ENCODE results near the gene TMEM236. TPM values are rescaled to one million over a fixed set of nuclear protein-coding genes. Genes with fewer than 3 reads are reported as not detected.

TMEM236 gene
- 0.04 TPM in 1 of 2 replicates, not detected in the other for total RNA-seq (2014; rRNA removed)
- Bru-seq, nascent RNA, result percentile 27 among the genes with signal in this experiment
- BruChase-seq, experiment 1, labeled RNA remaining after a 6-hour chase, result percentile 61 among the genes with signal in this experiment
- percentile 48 among the genes with signal in this experiment for BruChase-seq, experiment 2, labeled RNA remaining after a 2-hour chase
- long read RNA-seq, result 0 reads

- Histone ChIP-seq H3K4me3 (ENCODE audit: low read length) (no peak within 1 kb of the TSS), H3K36me3 (ENCODE audit: low read depth, low read length) (no peaks in the 10 kb centered on the region), H3K4me1 (ENCODE audit: insufficient read depth, low read length) (no peaks in the 10 kb centered on the region), H3K9ac (ENCODE audit: low read length) (no peak within 1 kb of the TSS), H3F3A (ENCODE audit: low read length, unreplicated experiment) (no peaks in the 10 kb centered on the region), H3K79me2 (ENCODE audit: low read length) (no peaks in the 10 kb centered on the region), H2AFZ (ENCODE audit: low read length) (no peak within 1 kb of the TSS), H3K4me2 (ENCODE audit: low read length) (no peak within 1 kb of the TSS), H3K27me3 (ENCODE audit: low read length) (no peaks in the 10 kb centered on the region), H4K20me1 (ENCODE audit: low read length) (no peaks in the 10 kb centered on the region), H3K27ac (ENCODE audit: low read length) (no peak within 1 kb of the TSS), H3K9me3 (ENCODE audit: low read length) (no peaks in the 10 kb centered on the region), H3K9me2 (replicated peaks; ENCODE audit: low read length) (no peaks in the 10 kb centered on the region)
- CTCF ChIA-PET, result no interaction called here
- intact Hi-C loops (cut with micrococcal nuclease), result no loop called here
- POLR2A ChIA-PET (ENCODE audit: unreplicated experiment), result no interaction called here
- ATAC-seq, result no peak
- no TSS peak for BruUV-seq (replicated peaks)
- no peak for DNase-seq
- TF ChIP-seq EZH2 (IDR thresholded peaks at IDR 0.05; ENCODE audit: low read length, unreplicated experiment), result no peak
Observed at GRCh38 chr10:17751781-17752445, at the start of gene TMEM236. TSS of gene TMEM236 (plus strand) at chr10:17752201. CDS start at chr10:17752296, 95 bp downstream.

GRCh38 chr10:17703706-17704105, 48.3 kb upstream of the TMEM236 start:
- Histone ChIP-seq H3F3A (ENCODE audit: low read length, unreplicated experiment) (no peaks in the 10 kb centered on the region), H3K79me2 (ENCODE audit: low read length) (no peaks in the 10 kb centered on the region), H3K9ac (ENCODE audit: low read length) (no peak overlapping the region), H3K27me3 (ENCODE audit: low read length) (no peaks in the 10 kb centered on the region), H3K4me3 (ENCODE audit: low read length) (no peak overlapping the region), H2AFZ (ENCODE audit: low read length) (no peak overlapping the region), H3K9me3 (ENCODE audit: low read length) (no peaks in the 10 kb centered on the region), H3K4me1 (ENCODE audit: insufficient read depth, low read length) (no peaks in the 10 kb centered on the region), H4K20me1 (ENCODE audit: low read length) (no peaks in the 10 kb centered on the region), H3K36me3 (ENCODE audit: low read depth, low read length) (no peaks in the 10 kb centered on the region; the same call in 1 of the 2 replicates), H3K27ac (ENCODE audit: low read length) (no peak overlapping the region), H3K4me2 (ENCODE audit: low read length) (no peak overlapping the region), H3K9me2 (replicated peaks; ENCODE audit: low read length) (no peaks in the 10 kb centered on the region)
- ChIA-PET CTCF (no interaction called here), POLR2A (ENCODE audit: unreplicated experiment) (no interaction called here)
- DNase-seq (no peak), ATAC-seq (no peak)
- TF ChIP-seq CTCF (conservative IDR thresholded peaks at IDR 0.05; ENCODE audit: low read depth, low read length) (no peak), EZH2 (IDR thresholded peaks at IDR 0.05; ENCODE audit: low read length, unreplicated experiment) (no peak), EZH2phosphoT487 (IDR thresholded peaks at IDR 0.05; ENCODE audit: borderline replicate concordance, low read length) (no peak)
- no TSS peak for BruUV-seq (replicated peaks)
- intact Hi-C loops (cut with micrococcal nuclease), result loop anchor here (10.0 kb wide), 1 partner anchor 59 kb away; the partner anchor contains the start of gene STAM

- no peaks in the 10 kb centered on the region for H3K79me2 ChIP-seq (ENCODE audit: low read length)
- CTCF ChIA-PET, result no interaction called here
- H3K4me3 ChIP-seq (ENCODE audit: low read length), result no peak overlapping the region
- H3F3A ChIP-seq (ENCODE audit: low read length, unreplicated experiment), result no peaks in the 10 kb centered on the region
- no peaks in the 10 kb centered on the region for H3K9me3 ChIP-seq (ENCODE audit: low read length)
- ATAC-seq (no peak), DNase-seq (no peak)
- no peak overlapping the region for H3K27ac ChIP-seq (ENCODE audit: low read length)
- no TSS peak for BruUV-seq (replicated peaks)
- H3K36me3 ChIP-seq (ENCODE audit: low read depth, low read length), result no peaks in the 10 kb centered on the region; the same call in 1 of the 2 replicates
- no peaks in the 10 kb centered on the region for H3K4me1 ChIP-seq (ENCODE audit: insufficient read depth, low read length)
- no peak for TF ChIP-seq CTCF (conservative IDR thresholded peaks at IDR 0.05; ENCODE audit: low read depth, low read length)
- no peak for TF ChIP-seq EZH2 (IDR thresholded peaks at IDR 0.05; ENCODE audit: low read length, unreplicated experiment)
- TF ChIP-seq EZH2phosphoT487 (IDR thresholded peaks at IDR 0.05; ENCODE audit: borderline replicate concordance, low read length), result no peak
- no peak overlapping the region for H2AFZ ChIP-seq (ENCODE audit: low read length)
- H3K9me2 ChIP-seq (replicated peaks; ENCODE audit: low read length), result no peaks in the 10 kb centered on the region
- no peaks in the 10 kb centered on the region for H4K20me1 ChIP-seq (ENCODE audit: low read length)
- intact Hi-C loops (cut with micrococcal nuclease), result loop anchor here (10.0 kb wide), 1 partner anchor 64 kb away; the partner anchor contains the start of gene STAM
- POLR2A ChIA-PET (ENCODE audit: unreplicated experiment), result no interaction called here
- H3K4me2 ChIP-seq (ENCODE audit: low read length), result no peak overlapping the region
- no peaks in the 10 kb centered on the region for H3K27me3 ChIP-seq (ENCODE audit: low read length)
- no peak overlapping the region for H3K9ac ChIP-seq (ENCODE audit: low read length)
Observed at GRCh38 chr10:17708821-17709220, 43.2 kb upstream of the TMEM236 start.
